Muscle layer of duodenum (tissue), 2 donors: ENCODE measurements around the gene U2AF2.

Experiments
- H3K27ac ChIP-seq: one replicate; pipeline ENCODE4 v1.7.0; 2013; ENCODE audit warnings: mild to moderate bottlenecking, low read length
- H3K27me3 ChIP-seq: one replicate; pipeline ENCODE4 v1.7.0; 2013; ENCODE audit warnings: low read depth, mild to moderate bottlenecking, control low read depth, low read length
- H3K36me3 ChIP-seq, 2 donors: one replicate each; pipeline ENCODE4 v1.7.0; 2013; ENCODE audit warnings: low read length in 2 of 2, control low read depth in 1 of 2, mild to moderate bottlenecking in 1 of 2; ENCODE audit not compliant: insufficient read depth in 2 of 2, control insufficient read depth in 1 of 2
- H3K4me1 ChIP-seq, 2 donors: one replicate each; pipeline ENCODE4 v1.7.0; 2013; ENCODE audit warnings: low read length in 2 of 2, mild to moderate bottlenecking in 2 of 2, control low read depth in 1 of 2, moderate library complexity in 1 of 2; ENCODE audit not compliant: insufficient read depth in 2 of 2, control insufficient read depth in 1 of 2
- H3K4me3 ChIP-seq, 2 donors: one replicate each; pipeline ENCODE4 v1.7.0; 2013; ENCODE audit warnings: low read length in 2 of 2, low read depth in 1 of 2, mild to moderate bottlenecking in 1 of 2
- H3K9me3 ChIP-seq, 2 donors: one replicate each; pipeline ENCODE4 v1.7.0; 2013; ENCODE audit warnings: low read length in 2 of 2, control low read depth in 1 of 2, mild to moderate bottlenecking in 1 of 2; ENCODE audit not compliant: control insufficient read depth in 1 of 2
- donor health status: healthy.

Gene U2AF2

DNA sequence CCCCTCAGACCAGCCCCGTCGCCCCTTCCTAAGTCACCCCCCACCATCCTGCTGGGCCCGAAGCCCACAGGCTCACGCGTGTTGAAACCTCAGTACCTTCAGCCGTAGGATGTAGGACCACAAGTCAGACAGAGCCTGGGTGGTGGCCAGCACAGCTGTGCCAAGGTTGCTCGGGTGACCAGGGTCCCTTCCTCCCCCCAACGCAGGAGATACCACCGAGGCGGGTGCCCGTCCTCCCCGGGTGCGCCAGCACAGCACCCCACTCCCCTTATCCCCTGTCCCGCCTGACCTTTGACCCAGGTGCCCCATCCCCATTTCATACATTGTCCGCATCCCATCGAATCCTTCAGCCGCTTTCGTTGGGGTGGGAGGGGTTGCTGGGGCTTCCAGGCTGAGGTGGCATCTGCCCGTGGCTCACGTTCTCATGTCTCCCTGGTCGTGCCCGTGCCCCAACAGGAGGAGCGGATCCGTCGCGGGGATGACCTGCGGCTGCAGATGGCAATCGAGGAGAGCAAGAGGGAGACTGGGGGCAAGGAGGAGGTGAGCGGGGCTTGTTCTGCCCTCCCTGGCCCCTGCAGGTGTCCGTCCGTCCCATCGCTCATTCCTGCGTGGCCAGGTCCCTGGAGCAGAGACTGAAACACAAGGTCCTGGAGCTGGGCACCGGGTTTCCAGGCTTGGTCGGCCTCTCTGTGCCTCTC lies 34.7 kb downstream of the U2AF2 start:
- no peaks in the 10 kb centered on the region for H3K27me3 ChIP-seq
- H3K4me1 ChIP-seq = peaks cover 0 to 5% of the 10 kb centered on the region in 2 donors
- no peak overlapping the region for H3K4me3 ChIP-seq
- H3K36me3 ChIP-seq = peaks cover 20 to 78% of the 10 kb centered on the region in 2 donors
- H3K27ac ChIP-seq = no peak overlapping the region
- H3K9me3 ChIP-seq = no peaks in the 10 kb centered on the region

DNA sequence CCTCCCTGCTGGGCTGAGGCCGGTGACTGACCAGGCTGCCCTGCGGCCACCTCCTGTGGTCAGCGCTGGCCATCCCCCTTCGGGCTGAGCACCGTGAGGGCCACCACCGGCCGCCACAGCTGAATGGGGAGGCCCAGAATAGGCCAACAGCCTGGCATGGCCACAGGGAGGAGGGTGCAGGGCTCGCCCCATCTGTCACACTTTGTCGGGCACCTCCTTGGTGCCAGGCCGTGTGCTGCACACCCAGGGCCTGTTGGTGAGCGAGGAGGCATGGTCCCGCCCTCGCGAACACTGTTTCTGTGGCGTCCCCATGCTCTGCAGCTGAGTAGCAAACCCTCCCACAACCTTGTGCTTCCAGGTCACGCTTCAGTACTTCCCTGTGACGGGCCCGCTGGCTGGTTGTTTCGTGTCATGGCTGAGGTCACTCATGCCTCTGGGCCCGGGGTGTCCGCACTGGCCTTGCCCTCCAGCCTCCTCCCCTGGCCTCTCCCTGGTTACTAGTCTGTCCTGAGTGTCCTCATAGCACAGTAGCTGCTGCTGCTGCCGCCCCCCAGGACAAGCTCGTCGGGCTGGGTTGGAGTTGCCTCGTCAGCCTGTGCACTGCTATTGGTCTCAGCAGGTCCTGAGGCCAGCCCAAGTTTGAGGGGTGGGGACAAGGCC lies 35.4 kb downstream of the U2AF2 start:
- Histone ChIP-seq H3K36me3 (peaks cover 20 to 83% of the 10 kb centered on the region in 2 donors), H3K9me3 (no peaks in the 10 kb centered on the region), H3K4me3 (no peak overlapping the region), H3K27me3 (no peaks in the 10 kb centered on the region), H3K4me1 (peaks cover 0 to 5% of the 10 kb centered on the region in 2 donors), H3K27ac (no peak overlapping the region)

DNA sequence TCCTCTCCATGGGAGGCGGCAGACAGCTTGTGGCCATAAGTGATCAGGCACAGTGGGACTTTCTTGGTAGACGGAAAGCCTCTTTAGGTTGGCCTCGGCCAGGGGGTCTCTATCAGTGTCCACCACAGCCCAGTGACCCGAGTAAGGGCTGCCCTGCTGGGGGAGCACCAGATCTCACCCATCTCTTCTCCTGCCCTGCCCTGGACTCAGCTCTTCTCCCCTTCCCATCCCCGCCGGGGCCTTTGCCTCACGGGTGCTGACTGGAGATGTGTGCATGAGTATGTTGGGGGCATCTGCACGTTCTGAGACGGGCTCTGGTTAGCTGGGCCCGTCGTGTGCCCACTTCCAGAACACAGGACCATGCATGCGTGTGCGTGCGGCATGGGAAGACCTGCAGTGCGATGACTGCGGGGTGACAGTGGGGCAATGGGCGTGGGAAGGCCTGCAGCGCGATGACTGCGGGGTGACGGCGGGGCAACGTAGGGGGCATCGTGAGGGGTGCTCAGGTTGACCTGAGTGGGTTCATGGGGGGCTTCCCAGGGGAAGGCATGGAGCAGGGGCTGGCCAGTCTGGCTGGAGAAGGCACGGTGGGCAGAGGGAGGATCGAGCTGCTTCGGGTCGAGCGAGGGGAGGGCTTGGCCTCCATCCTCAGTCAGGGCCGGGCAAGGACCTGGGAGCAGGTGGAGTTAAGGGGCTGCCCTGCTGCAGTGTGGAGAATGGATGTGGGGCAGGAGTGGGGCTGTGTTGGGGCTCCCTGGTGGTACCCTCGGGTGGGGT lies 36.1 kb downstream of the U2AF2 start:
- Histone ChIP-seq H3K4me1 (peaks cover 0 to 5% of the 10 kb centered on the region in 2 donors), H3K27ac (no peak overlapping the region), H3K4me3 (no peak overlapping the region), H3K36me3 (peaks cover 23 to 83% of the 10 kb centered on the region in 2 donors), H3K9me3 (no peaks in the 10 kb centered on the region), H3K27me3 (no peaks in the 10 kb centered on the region)

DNA sequence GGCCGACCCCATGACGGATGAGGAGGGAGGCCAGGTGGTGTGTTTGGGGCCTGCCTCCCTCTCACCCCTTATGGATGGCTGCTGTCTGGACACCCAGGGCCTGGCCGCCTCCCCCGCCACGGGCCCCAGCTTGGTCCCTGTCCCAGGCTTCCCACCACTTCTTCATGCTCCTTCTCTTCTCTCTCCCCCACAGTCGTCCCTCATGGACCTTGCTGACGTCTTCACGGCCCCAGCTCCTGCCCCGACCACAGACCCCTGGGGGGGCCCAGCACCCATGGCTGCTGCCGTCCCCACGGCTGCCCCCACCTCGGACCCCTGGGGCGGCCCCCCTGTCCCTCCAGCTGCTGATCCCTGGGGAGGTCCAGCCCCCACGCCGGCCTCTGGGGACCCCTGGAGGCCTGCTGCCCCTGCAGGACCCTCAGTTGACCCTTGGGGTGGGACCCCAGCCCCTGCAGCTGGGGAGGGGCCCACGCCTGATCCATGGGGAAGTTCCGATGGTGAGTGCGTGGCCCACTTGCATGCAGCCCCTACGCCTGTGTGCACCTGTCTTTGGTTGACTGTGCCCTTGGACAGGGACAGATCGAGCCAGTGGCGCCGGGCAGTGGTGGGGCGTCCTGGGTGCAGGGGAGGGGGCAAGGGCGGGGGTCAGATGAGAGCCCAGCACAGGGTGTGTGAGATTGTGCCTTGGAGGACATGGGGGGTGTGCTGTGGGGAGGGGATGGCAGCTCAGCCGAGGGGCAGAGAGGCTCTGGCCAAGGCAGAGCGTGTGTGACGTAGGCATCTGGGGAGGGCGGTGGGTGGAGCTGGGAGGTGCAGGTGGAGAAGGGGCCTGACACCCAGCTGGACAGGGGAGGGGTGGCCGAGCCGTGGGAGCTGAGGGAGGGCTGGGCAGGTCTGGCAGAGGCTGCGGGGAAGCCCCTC lies 37.0 kb downstream of the U2AF2 start:
- Histone ChIP-seq H3K27me3 (no peaks in the 10 kb centered on the region), H3K4me3 (no peak overlapping the region), H3K9me3 (no peaks in the 10 kb centered on the region), H3K36me3 (peaks cover 30 to 88% of the 10 kb centered on the region in 2 donors), H3K27ac (no peak overlapping the region), H3K4me1 (peaks cover 0 to 5% of the 10 kb centered on the region in 2 donors)

DNA sequence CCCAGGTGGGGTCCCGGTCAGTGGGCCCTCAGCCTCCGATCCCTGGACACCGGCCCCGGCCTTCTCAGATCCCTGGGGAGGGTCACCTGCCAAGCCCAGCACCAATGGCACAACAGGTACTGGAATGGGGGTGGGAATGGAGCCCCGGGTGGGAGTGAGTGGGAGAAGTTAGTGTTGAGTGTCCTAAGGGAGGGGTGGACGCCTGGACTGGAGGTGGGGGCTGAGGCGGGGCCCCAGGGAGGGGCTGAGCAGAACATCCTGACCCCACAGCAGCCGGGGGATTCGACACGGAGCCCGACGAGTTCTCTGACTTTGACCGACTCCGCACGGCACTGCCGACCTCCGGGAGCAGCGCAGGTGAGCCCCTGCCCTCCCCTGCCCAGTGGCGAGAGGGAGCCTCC lies 37.8 kb downstream of the U2AF2 start:
- Histone ChIP-seq H3K9me3 (no peaks in the 10 kb centered on the region), H3K4me1 (peaks cover 0 to 5% of the 10 kb centered on the region in 2 donors), H3K36me3 (peaks cover 34 to 91% of the 10 kb centered on the region in 2 donors), H3K4me3 (no peak overlapping the region), H3K27ac (no peak overlapping the region), H3K27me3 (no peaks in the 10 kb centered on the region)

DNA sequence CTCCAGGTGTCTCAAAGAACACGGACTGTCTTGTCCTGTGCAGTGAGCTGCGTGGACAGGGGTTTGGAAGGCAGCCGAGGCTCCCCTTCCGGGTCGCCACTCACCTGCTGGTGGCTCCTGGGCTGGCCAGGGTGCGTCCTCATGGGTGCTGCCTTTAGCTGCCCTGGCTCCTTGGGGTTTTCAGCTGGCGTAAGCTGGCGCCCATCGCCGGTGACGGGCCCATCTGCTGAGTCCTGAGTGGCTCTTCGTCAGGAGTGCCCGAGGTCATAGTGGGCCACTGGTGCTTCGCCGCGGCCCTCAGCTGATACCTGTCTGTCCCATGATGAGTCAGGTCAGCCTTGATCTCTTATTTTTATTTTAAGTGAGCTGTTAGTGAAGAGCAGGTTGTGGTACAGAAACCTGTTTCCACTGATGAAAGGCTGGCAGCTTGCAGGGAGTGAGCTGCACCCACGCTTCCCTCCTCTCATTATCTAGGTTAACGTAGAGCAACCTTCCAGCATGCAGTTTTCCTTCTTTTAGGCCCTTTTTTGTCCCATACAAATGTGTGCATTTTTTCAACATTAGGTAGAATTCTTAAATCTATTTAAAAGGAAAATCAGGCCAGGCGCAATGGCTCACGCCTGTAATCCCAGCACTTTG lies 38.6 kb downstream of the U2AF2 start:
- no peaks in the 10 kb centered on the region for H3K27me3 ChIP-seq
- H3K9me3 ChIP-seq = no peaks in the 10 kb centered on the region
- H3K27ac ChIP-seq = no peak overlapping the region
- H3K36me3 ChIP-seq = peaks cover 36 to 97% of the 10 kb centered on the region in 2 donors
- H3K4me3 ChIP-seq = no peak overlapping the region
- peaks cover 0 to under 1% of the 10 kb centered on the region in 2 donors for H3K4me1 ChIP-seq

DNA sequence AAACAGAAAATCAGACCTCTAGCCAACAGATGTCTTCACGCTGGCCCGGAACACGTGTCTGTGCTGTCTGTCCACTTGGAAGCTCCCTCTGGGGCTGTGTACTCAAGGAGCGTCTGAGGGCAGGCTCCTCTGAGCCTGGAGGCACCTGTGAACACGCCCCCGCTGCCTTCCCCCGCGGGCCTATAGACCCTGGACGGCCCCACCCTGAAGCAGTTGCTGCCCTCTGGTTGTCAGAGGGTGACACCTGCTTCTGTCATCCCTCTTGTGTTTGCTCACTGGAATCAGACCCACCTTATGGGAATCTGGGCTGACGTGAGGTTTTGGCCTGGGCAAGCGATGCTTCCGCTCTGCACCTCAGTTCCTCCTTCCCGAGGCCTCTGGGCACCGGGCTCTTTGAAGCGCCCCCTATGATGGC lies 39.4 kb downstream of the U2AF2 start:
- Histone ChIP-seq H3K4me1 (no peaks in the 10 kb centered on the region), H3K27ac (no peak overlapping the region), H3K36me3 (peaks cover 35 to 95% of the 10 kb centered on the region in 2 donors)

DNA sequence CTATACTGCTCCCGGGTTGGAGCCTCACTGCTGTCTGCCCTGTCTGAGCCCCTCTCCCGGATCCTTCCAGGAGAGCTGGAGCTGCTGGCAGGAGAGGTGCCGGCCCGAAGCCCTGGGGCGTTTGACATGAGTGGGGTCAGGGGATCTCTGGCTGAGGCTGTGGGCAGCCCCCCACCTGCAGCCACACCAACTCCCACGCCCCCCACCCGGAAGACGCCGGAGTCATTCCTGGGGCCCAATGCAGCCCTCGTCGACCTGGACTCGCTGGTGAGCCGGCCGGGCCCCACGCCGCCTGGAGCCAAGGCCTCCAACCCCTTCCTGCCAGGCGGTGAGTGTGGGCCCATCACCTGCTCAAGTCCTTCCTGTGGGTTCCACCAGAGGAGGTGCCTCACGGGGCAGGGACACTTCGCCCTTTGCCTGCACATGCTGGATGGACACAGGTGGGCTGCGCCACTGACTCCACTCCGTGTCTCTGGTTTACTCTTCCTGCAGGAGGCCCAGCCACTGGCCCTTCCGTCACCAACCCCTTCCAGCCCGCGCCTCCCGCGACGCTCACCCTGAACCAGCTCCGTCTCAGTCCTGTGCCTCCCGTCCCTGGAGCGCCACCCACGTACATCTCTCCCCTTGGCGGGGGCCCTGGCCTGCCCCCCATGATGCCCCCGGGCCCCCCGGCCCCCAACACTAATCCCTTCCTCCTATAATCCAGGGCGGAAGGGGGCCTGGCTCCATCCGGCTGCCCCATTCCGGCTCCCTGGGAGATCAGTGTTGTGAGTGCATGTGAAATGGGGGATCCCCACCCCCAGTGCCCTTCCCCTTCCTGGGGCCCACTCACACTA lies 40.0 kb downstream of the U2AF2 start:
- no peaks in the 10 kb centered on the region for H3K4me1 ChIP-seq
- no peak overlapping the region for H3K27ac ChIP-seq
- H3K36me3 ChIP-seq = peaks cover 31 to 92% of the 10 kb centered on the region in 2 donors
- no peaks in the 10 kb centered on the region for H3K27me3 ChIP-seq
- no peak overlapping the region for H3K4me3 ChIP-seq
- no peaks in the 10 kb centered on the region for H3K9me3 ChIP-seq

More for the DNA sequence above, 39.4 kb downstream of the U2AF2 start:
- no peaks in the 10 kb centered on the region for H3K9me3 ChIP-seq
- H3K27me3 ChIP-seq = no peaks in the 10 kb centered on the region
- H3K4me3 ChIP-seq = no peak overlapping the region

DNA sequence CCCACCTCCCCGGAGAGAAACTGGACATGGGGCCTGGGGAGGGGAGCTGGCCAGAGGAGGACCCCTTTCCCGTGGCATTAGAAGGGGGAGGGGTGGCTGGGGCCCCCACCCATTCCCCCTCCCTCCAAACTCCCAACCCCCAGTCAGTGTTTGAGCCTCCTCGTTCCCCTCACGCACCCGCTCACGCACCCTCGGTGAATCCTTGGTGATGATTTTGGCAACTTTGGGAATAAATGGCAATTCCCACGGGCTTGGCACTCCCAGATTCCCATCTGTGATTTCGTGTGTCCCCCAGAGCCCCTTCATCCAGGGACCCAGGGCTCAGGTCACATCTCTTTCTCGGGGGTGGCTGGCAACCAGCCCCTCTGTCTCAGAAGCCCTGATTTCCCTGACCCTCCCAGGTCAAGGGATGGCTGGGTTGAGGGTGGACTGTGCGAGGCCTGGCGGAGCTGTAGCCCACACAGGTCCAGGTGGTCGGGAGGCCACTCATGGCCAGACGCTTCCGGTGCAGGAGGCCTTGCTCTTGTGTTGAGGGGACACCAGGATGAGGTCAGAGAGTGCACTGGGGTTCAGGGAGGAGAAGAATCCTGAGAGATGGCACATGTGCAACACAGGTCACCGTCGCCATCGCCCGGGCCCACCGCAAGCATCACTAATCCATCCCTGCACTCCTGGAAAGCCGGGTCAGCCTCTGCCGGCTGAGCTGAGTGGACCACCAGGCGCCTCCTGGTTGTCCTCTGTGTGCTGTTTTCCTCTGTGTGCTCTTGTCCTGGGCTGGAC lies 40.9 kb downstream of the U2AF2 start:
- Histone ChIP-seq H3K36me3 (peaks cover 31 to 88% of the 10 kb centered on the region in 2 donors), H3K4me1 (no peaks in the 10 kb centered on the region), H3K4me3 (no peak overlapping the region), H3K9me3 (no peaks in the 10 kb centered on the region), H3K27me3 (no peaks in the 10 kb centered on the region), H3K27ac (no peak overlapping the region)
